HG03432 (cell line): ENCODE results near the gene XPR1.

Experiments used
- ATAC-seq: cut with Tn5 transposase; IDR thresholded peaks from one replicate; pipeline ENCODE4 v1.9.1; 2021; ENCODE audit warnings: mild to moderate bottlenecking, moderate library complexity; ENCODE audit not compliant: unreplicated experiment

The XPR1 gene

DNA sequence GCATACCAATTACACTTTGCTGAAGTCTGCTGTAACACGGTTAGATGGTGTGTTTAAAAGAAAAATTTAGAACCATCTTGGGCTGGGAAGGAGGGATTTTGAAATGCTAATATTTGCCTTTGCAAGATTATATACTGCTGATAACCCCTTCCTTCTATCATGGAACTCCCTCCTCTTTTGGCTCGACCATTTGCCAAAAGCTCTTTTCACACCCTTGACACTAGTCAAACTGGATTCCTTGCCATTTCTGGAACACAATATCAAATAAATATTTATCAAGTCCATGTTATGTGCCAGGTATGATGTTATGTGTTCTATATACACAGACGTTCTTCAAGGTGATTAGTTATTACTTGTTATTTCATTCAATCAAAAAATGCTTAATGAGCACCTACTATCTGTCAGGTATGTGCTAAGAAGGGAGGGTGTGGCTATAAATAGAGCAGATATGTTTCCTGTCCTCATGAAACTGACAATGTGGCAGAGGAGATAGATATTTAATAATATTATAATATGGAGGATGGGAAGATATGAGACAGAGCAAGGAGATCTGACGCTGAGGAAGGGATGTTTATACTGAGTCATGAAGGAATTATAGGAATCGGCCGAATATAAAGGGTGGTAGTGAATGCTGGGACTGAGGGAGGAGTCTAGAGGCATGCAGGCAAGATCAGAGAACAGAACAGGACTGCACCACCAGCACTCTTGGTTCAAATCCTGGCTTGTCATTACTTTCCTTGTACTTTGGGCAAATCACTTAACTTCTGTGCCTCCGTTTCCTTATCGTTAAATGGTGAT lies 16.1 kb upstream of the XPR1 start:
- ATAC-seq = no peak

DNA sequence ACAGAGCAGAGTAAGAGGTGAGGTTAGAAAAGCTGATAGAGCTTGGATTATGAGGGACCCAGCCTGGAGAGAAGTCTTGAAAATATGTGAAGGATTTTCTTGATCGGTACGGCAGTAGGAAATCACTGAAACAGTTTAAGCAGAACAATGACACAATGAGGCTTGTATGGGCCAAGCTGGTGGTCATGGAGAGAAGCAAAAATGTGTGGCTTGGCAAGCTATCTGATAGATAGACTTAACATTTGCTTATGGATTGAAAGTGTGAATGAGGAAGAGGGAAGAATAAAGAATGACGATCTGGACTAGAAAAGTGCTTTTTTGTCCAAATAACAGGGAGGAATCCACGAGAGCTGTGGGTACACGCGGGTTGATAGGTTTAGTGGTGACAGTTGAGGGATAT lies 15.4 kb upstream of the XPR1 start:
- no peak for ATAC-seq

DNA sequence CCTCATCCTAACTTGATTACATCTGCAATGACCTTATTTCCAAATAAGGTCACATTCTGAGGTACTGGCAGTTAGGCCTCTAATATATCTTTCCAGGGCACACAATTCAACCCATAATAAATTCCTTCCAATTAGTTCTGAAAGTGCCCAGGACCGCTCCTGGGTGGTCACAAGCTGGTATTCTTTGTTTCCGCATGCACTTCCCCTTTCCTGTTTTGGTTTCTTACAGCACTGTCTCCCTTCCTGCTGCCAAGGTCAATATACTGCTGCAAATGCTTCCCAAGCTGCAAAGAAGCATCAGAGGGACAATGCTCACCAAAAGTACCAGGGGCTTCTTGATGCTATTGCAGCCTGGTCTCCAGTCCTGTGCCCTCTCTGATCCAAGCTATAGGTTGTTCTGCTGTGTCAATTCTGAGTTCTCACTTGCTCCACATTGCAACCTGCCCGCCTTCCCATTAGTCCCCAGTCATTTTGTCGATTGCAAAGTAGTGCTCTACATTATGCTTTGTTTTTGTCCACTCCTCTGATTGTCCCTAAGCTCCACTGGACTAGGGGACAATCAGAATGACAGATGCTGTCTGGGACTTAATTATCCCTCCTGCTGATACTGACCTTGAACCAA lies 13.9 kb upstream of the XPR1 start:
- ATAC-seq = no peak

DNA sequence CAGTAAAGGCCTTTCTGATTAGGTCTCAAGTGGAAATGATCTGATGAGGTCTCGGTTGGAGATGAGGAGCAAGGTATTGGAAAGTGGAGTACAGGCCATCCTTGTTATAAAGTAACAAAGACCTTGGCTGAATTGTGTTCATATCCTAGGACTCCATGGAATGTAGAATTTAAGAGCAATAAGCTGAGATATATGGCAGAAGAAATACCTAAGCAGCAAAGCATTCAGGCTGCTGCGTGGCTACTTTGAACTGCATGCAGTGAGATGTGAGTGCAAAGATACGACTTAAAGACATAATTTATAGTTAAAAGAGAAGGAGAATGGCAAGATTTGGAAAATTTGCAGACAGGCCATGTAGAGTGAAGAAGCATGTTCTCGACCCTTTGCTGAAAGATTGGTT lies 11.2 kb upstream of the XPR1 start:
- no peak for ATAC-seq

DNA sequence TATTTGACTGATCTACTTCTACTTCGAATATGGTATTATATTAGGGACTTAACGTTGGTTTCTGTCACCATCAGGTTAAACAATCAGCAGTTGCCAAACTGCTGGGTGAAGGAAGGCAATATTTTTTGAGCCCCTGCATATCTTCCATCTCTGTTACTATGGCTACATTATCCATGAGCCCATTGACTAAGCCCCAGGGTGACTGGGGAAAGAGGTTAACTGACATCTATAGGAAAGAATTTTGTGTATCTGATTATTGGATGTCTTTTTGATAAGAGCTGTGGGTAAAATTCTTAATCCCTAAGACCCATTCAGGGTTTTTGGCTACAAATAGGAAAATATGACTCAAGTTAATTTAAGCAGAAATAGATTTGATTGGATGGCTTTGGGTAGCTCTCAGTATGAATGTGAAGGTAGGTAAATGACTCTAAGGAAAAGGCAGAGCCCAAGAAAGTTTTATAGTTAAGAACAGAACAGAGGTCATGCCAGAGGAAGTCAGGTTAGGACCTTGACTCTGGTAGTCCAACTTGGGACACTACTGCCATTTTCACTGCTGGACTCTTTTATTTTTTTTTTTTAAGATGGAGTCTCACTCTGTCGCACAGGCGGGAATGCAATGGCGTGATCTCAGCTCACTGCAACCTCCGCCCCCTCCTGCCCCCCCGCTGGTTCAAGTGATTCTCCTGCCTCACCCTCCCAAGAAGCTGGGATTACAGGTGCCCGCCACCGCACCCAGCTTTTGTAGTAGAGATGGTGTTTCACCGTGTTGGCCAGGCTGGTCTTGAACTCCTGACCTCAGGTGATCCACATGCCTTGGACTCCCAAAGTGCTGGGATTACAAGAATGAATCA lies 8.9 kb upstream of the XPR1 start:
- ATAC-seq = no peak

DNA sequence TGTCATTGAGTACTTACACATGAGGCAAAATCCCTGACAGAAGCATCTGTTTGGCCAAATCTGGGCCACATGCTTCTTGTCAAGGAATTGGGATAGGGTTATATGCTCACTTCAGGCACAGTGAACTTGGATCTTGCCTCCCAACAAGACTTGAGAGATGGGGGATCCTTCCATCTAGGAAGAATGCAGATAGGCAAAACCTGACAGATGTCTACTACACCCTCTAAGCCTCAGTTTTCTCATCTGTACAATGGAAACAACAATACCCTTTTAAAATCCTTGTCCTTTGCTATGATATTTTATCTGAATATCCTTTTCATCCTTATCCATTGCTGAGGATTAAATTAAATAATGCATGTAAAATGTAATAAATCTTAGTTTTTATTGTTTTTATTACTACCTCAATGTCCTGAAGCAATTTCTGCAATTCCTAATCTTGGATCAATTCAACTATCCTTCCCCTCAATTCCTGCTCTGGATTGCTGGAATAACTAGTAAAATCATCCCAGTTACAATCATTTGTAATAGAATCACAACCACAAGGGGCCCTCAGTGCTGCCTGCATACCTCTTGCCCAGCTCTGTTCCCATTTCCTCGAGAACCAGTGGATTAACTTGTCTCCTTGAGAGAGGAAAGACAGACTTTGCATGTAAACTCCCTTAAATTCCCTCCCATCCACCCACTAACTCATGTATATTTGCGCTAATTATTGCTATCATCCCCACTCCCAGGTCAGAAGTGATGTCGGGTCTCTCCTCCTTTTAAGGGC lies 8.1 kb upstream of the XPR1 start:
- no peak for ATAC-seq

DNA sequence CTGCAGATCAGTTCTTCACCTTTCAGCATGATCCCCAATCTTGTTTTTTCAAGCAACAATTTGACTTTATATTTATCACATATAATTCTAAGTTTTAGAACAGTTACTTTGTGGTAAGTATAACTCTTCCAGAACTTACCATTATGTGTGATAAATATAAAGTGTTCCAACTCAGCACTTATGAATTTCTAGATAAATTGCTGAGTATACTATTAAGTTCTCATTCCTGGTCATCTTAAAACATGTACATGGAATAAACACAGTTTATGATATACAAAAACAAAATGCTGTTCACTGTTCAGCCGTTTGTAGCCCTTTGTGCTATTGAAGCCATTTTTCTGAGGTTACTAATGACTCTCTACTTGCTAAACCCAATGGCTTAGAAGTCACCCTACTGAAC lies 5.1 kb upstream of the XPR1 start:
- ATAC-seq = no peak

DNA sequence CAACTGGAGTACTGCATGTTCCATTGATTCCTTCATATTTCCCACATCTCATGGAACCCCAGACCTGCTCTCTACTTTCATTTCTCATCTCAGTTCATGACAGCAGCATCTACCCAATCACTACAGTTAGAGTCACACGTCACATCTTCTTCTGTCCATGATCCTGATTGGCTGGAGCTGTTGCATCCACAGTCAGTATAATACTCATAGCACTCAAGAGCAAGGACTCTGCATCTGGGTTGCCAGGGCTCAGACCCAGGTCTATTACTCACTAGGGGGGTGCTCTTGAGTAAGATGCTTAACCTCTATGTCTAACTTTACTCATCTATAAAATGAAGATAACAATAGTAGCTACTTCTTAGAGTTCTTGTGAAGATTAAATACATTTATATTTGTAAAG lies 4.4 kb upstream of the XPR1 start:
- ATAC-seq = no peak

DNA sequence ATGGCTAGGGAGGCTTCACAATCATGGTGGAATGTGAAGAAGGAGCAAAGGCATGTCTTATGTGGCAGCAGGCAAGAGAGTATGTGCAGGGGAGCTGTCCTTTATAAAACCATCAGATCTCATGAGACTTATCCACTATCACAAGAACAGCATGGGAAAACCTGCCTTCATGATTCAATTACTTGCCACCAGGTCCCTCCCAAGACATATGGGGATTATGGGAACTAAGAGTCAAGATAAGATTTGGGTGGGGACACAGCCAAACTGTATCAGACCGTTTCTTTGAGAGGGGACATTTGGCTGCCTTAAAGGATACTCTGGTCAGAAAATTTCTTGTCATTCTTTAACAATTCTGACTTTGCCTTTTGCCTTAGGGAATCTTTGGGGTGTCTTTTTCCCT lies 3.2 kb upstream of the XPR1 start:
- ATAC-seq = no peak

DNA sequence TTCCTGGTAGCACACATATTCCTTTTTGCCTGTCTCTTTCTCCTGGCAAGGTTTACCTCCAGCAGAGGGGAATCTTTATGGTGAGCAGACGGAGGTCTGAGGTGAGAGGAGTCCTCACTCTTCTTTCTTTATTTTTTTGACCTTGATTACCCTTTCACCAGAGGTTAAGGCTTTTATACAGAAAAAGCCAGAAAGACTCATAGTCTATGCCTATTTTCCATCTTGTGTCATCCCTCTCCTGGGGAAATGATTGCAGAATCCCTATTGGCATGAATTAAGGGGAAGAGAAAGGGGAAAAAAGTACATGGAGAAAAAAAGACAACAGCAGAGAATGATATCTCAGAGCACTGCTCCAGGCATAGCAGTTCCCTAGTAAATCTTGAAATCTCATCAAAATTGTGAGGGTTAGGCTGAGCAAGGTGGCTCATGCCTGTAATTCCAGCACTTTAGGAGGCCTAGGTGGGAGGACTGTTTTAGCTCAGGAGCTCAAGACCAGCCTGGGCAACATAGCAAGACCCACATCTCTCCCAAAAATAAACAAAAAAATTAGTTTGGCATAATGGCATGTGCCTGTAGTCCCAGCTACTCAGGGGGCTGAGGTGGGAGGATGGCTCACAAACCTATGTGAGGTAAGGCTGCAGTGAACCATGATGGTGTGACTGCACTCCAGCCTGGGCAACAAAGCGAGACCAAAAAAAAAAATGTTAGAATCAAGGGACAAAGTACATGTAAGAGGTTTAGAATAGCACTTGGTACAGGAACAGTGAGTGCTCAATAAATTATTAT lies 1.2 kb upstream of the XPR1 start:
- peak; percentile 6 for ATAC-seq

DNA sequence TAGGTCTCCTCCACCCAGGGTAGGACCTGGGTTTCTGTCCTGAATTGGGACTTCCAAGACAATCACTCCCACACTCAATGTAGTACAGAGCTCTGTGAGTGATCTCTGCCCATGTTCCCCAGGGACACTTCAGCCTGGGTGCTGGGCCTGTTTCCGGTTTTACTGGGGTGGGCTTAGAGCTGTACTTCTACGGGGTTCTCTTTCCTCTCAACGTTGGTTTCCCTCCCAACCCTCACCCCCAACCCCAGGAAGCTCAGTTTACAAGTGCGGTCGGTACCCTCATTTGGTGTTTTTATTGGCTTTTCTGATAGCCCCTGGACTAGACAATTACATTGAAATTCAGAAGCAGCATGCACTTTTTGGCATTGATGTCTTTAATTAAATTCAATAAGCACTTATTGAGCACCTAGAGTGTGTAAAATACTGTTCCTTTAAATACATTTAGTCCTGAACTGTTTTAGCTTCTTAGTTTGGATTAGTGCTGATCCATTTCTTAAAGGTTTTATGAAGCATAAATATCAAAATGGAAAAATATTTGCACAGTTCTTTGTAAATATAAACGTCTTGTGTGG lies 542 bp upstream of the XPR1 start:
- ATAC-seq = peak; percentile 21

DNA sequence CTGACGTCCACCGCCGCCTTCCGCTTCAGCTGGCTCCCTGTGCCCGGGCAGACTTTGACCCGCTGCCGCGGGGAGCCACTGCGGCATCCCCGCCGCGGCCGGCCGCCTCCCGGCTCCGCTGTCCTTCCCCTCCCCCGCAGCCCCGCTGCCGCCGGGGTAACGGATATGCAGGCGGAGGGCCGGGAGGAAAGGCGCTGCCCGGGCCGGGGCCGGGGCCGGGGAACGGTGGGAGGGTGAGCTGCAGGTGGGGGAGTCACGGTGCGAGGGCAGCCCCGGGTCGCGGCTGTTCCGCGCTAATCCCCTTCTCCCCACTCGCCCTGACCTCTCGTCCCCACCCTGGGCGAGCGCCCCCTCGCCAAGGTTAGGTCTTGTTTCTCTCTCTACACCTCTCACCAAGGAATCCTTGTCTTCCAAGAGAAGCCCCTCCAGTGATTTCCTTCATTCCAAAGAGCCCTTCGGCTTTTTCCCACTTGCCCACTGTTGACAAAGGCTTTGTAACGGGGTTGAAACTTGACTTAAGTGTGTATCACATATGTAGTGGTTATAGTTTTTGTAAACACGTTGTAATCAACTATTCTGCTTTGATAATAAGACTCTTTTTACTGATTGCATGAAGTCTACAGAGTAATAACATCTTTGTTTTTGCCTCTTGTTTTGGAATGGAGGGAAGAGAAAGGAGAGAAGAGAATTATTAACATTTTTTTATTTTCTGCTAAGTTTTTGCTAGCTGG lies 669 bp downstream of the XPR1 start:
- ATAC-seq = peak; percentile 44

DNA sequence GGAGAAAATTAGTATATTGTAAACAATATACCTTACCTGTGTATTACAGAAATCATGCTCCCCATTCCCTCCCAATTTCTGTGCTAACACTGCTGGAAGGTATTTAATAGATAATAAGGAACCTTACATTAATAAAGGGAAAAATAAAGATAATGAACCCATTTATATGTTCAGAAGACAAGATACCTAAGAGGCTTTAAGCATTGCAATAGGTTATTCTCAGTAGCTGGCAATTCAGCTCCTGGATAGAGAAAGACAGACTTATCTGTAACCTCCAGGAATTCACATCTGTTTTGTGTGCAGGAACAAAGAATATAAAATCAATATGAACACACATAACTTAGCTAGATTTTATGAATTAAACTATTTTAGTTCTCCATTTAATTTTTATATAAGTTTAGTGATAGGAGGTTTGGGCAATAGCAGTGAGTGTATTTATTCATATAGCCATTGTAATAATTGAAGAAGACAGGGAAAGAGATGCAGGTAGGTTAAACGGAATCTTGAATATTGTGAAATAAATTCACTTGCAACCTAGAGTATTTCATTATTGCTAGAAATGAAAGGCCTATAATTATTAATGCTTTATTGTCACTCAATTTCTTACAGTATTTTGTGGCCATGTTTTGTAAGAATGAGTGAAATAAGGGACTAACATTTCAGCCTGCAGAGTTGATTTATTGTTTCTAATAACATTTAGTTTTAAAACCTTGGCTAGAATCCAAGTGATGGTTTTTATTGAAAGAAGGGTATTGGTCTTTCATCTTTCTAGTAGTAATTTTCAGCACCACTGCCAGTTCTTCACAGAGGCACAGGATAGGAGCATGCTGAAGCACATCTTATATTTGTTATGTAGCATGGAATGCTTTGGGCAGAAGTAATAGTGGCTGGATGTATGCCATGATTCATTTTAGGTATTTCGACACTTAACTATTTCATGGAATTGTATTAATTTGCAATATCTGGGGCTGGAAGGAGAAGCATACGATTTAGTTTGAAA lies 1.5 kb downstream of the XPR1 start:
- ATAC-seq = no peak

DNA sequence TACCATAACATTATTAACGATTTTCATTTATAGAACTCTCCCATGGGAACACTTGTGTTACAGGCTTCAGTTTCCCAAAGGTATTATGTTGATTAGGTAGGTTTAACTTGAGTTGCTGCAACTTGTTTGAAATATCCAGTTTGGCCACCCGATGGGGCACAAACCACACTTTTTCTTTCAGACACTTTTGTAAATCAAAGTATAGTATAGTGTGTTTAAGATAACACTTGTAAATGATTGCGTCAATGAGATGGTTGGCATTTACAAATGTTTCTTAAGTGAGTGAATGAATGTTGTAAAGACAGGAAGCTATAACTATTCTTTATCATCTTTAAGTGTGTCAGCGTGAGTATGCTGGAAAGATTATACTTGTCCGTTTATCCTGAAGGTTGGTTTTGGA lies 4.3 kb downstream of the XPR1 start:
- ATAC-seq = no peak

DNA sequence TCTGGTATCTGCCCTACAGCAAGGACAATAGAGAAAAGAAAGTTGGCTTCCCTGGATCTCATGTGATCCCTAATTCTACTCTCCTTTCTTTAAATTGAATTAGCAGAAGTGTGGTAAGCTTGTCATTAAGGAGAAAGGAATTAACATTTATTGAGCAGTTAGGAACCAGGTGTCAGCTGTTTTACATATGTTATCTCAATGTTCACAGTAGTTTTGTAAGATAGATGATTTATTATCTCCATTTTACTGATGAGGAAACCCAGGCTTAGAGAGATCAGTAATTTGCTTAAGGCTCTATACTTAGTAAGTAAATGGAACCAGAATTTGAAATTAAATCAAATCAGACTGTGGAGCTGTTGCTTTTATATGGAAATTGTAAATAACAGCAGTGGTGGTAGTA lies 8.0 kb downstream of the XPR1 start:
- no peak for ATAC-seq

DNA sequence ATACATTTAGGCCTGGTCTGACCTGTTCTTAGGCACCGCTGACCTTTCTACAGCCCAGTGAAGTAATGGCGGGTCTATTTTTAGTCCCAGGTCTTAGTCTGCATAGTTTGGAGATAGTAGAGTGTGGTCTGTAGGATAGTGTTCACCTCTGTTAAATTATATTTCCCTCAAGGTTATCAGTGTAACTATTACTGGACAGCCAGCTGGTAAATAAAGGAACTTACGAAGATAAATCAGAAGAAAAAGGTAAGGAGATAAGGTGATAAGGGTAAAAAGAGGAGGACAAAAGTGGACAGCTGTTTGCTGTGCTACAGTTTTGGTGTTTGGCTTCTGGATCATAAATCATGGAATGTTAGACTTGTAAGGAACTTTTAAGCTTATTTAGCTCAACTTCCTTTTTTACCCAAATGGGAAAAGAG lies 8.7 kb downstream of the XPR1 start:
- no peak for ATAC-seq

DNA sequence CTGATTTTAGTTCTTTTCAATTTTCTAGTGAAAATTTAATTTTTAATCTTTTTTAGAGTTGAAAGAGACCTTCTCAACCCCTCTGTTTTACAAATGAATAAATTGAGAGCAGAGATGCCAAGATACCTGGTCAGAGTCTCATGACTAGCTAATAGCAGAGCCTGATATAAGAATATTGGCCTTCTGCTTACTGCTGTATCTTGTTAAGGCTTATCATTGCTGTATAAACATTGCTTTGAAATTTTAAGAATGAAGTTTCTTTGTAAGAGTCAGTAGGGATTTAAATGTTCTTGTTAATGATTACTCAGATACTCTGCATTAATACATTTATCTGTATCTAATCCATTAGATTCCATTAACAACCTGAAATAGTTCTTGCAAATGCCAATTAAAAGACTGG lies 9.8 kb downstream of the XPR1 start:
- ATAC-seq = no peak

DNA sequence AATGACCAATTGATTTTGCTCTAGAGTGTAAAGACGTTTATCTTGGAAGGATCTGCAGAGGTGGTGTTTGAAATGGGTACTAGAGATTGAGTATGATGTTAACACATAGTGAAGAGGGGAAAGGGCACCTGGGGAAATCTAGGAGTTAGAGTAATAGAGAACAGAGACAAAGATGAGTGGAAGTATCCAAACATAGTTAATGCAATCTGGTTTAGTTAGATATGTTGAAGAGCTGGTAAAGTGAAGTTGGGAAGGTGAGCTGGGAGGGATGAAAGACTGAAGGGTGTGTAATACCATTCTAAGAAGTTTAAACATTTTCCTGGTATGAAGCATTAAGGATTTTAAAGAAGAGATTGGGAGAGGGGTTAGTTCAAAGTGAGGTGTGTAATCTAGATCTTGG lies 11.0 kb downstream of the XPR1 start:
- no peak for ATAC-seq
